ENCODE measurements around the gene METTL8.

DNA sequence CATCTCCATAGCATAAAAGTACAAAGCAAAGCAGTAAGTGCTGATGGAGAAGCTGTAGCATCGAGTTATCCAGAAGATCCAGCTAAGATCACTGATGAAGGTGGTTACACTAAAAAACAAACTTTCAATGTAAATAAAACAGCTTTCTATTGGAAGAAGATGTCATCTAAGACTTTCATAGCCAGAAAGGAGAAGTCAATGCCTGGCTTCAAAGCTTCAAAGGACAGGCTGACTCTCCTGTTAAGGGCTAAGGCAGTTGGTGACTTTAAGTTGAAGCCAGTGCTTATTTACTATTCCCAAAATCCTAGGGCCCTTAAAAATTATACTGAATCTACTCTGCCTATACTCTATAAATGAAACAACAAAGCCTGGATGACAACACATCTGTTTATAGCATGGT lies 44.0 kb downstream of the METTL8 start:
- TF ChIP-seq REPIN1 (CRISPR knock-in tag; IDR thresholded peaks at IDR 0.05; ENCODE audit: borderline replicate concordance, low read depth) (no peak), ZNF788 (CRISPR knock-in tag; IDR thresholded peaks at IDR 0.05; ENCODE audit: borderline replicate concordance) (no peak), HNRNPLL (IDR thresholded peaks at IDR 0.05; ENCODE audit: low read depth, low read length, poor library complexity, severe bottlenecking) (no peak)

All from HepG2 (cell line).